OCI-LY7 (cell line): ENCODE measurements around the gene RNASEH1.

Experiments used
- EZH2phosphoT487 ChIP-seq: fragments of 200-600 bp; sonication (generic); IDR thresholded peaks from 2 replicates; pipeline ENCODE4 v1.6.1; 2018; ENCODE audit warnings: low read depth, borderline replicate concordance, mild to moderate bottlenecking, mixed run types, antibody characterized with exemption, low read length, moderate library complexity, mixed read lengths
- TF ChIP-seq, protein P1 (sequence below): fragments of 200-600 bp; sonication (generic); conservative IDR thresholded peaks from 2 replicates; pipeline ENCODE4 v1.5.1; 2014; ENCODE audit warnings: mild to moderate bottlenecking, antibody characterized with exemption, low read length, moderate library complexity, mixed read lengths

DNA sequence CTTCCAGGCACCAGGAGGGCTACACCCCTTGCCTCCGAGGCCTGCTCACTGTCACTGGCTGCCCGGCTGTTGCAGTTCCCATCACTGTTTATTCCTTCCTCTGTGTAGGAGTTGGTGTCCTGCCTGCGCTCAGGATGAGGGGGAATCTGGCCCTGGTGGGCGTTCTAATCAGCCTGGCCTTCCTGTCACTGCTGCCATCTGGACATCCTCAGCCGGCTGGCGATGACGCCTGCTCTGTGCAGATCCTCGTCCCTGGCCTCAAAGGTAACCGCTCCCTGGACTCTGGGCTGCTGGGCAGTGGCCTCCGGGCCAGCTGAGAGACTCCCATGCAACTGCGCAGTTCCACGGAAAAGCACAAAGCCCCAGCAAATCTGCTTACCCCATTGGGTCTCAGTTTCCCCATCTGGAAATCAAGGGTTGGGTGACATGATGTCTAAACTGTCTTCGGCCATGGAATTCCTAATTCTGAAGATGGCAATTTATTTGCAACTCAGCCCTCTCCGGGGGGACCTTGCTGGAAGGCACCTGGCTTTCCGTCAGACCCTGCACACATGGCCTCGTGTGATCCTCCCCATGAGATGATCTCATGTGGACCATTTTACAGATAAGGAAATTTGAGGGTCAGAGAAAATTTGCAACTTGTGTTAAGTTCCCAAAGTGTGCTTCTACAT lies 46.2 kb upstream of the RNASEH1 start:
- TF ChIP-seq, protein P1, sequence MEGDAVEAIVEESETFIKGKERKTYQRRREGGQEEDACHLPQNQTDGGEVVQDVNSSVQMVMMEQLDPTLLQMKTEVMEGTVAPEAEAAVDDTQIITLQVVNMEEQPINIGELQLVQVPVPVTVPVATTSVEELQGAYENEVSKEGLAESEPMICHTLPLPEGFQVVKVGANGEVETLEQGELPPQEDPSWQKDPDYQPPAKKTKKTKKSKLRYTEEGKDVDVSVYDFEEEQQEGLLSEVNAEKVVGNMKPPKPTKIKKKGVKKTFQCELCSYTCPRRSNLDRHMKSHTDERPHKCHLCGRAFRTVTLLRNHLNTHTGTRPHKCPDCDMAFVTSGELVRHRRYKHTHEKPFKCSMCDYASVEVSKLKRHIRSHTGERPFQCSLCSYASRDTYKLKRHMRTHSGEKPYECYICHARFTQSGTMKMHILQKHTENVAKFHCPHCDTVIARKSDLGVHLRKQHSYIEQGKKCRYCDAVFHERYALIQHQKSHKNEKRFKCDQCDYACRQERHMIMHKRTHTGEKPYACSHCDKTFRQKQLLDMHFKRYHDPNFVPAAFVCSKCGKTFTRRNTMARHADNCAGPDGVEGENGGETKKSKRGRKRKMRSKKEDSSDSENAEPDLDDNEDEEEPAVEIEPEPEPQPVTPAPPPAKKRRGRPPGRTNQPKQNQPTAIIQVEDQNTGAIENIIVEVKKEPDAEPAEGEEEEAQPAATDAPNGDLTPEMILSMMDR, result no peak
- no peak for TF ChIP-seq EZH2phosphoT487
